Progenitor cell of endocrine pancreas (in vitro differentiated cells): ENCODE results near the gene ECHS1. TPM values are rescaled to one million over a fixed set of nuclear protein-coding genes. Genes with fewer than 3 reads are reported as not detected.

Experiments used
- DNase-seq: peaks from one replicate; pipeline ENCODE4 v3.0.0; 2021; ENCODE audit warnings: low spot score; ENCODE audit not compliant: unreplicated experiment
- H3K27ac Mint-ChIP-seq: 2 replicates; pipeline ENCODE4 v1.8.0; 2021; ENCODE audit warnings: mild to moderate bottlenecking, moderate library complexity, mixed read lengths
- H3K27me3 Mint-ChIP-seq: 2 replicates; pipeline ENCODE4 v1.8.0; 2021; ENCODE audit warnings: mixed read lengths
- H3K36me3 Mint-ChIP-seq: 2 replicates; pipeline ENCODE4 v1.8.0; 2022; ENCODE audit warnings: mixed read lengths; ENCODE audit not compliant: insufficient read depth
- H3K4me1 Mint-ChIP-seq: 2 replicates; pipeline ENCODE4 v1.8.0; 2021; ENCODE audit warnings: low read depth, mixed read lengths
- H3K4me3 Mint-ChIP-seq: 2 replicates; pipeline ENCODE4 v1.8.0; 2021; ENCODE audit warnings: low read depth, mild to moderate bottlenecking, moderate library complexity, mixed read lengths
- H3K9me3 Mint-ChIP-seq: 2 replicates; pipeline ENCODE4 v1.8.0; 2021; ENCODE audit warnings: low read depth, mixed read lengths
- CTCF ChIP-seq: fragments of 200-600 bp; sonication (generic); IDR thresholded peaks from one replicate; pipeline ENCODE4 v1.5.0; 2021; ENCODE audit warnings: antibody characterized with exemption, mild to moderate bottlenecking; ENCODE audit not compliant: unreplicated experiment
- total RNA-seq: library from RNA; stranded (reverse); gene quantifications from 2 replicates; pipeline ENCODE4 v1.2.1, GENCODE V29; 2021

Gene ECHS1
- total RNA-seq, 1 donor from 2014 or later, result 91.4 TPM

GRCh38 chr10:133412381-133412711 lies 39.2 kb upstream of the ECHS1 start:
- H3K27ac Mint-ChIP-seq, result no peak overlapping the region

DNA sequence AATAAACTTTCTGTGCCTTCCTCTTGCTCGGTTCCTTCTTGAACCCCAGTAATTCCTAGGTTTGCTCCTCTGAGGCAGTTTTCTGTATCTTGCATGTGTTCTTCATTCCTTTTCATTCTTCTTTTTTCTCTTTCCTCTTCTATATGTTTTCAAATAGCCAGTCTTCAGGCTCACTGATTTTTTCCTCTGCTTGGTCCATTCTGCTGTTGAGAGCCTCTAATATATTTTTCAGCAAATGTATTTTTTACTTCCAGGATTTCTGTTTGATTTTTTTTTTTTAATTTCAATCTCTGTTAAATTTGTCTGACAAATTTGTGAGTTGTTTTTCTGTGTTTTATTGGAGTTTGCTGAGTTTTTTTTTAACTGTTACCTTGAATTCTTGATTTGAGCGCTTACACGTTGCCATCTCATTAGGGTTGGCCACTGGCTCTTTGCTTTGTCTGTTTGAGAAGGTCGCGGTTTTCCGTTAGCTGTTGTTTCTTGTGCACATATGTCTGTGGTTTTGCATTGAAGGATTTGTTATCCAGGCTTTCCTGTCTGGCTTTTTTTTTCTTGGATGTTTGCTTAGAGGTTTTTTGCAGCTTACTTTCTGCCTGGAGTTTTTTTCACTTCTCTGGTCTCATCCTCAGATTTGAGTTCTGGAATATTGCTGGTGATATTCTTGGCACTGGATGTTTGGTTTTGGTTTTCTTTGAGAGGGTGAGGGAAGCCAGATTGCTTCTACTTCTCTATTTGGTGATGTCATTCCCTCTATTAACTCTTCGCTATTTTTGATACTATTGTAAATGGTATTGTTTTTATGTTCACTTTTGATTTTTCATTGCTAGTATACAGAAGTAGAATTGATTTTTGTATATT lies 38.6 kb upstream of the ECHS1 start:
- Mint-ChIP-seq H3K4me3 (no peak overlapping the region), H3K27ac (peak overlapping the region; percentile 67), H3K36me3 (peaks cover 83% of the 10 kb centered on the region), H3K9me3 (peaks cover 65% of the 10 kb centered on the region), H3K4me1 (no peaks in the 10 kb centered on the region), H3K27me3 (no peaks in the 10 kb centered on the region)
- no peak for DNase-seq
- no peak for TF ChIP-seq CTCF

More at GRCh38 chr10:133412381-133412711, 39.2 kb upstream of the ECHS1 start:
- Mint-ChIP-seq H3K4me3 (no peak overlapping the region), H3K9me3 (peaks cover 65% of the 10 kb centered on the region), H3K36me3 (peaks cover 77% of the 10 kb centered on the region), H3K4me1 (no peaks in the 10 kb centered on the region), H3K27me3 (no peaks in the 10 kb centered on the region)
- TF ChIP-seq CTCF, result no peak
- DNase-seq, result no peak

- H3K4me3 Mint-ChIP-seq, result no peak overlapping the region
- no peak for DNase-seq
- TF ChIP-seq CTCF, result no peak
- H3K36me3 Mint-ChIP-seq, result peaks cover 64% of the 10 kb centered on the region
- no peaks in the 10 kb centered on the region for H3K27me3 Mint-ChIP-seq
- H3K9me3 Mint-ChIP-seq, result peaks cover 30% of the 10 kb centered on the region
- no peak overlapping the region for H3K27ac Mint-ChIP-seq
- H3K4me1 Mint-ChIP-seq, result peaks cover 4% of the 10 kb centered on the region
Measured at GRCh38 chr10:133405844-133406527, 32.8 kb upstream of the ECHS1 start.

DNA sequence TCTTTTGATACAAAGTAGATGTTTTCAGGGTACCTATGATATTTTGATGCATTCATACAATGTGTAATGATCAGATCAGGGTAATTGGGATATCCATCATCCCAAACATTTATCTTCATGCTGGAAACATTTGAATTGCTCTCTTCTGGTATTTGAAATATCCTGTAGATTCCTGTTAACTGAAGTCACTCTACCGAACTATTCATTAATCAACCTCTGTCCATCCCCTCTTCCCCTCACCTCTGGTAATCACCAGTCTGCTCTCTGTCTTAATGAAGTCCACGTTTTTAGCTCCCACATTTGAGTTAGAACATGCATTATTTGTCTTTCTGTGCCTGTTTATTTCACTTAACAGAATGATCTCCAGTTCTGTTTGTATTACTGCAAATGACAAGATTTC lies 32.1 kb upstream of the ECHS1 start:
- Mint-ChIP-seq H3K4me1 (peaks cover 4% of the 10 kb centered on the region), H3K27ac (no peak overlapping the region), H3K9me3 (peaks cover 24% of the 10 kb centered on the region), H3K4me3 (no peak overlapping the region), H3K36me3 (peaks cover 57% of the 10 kb centered on the region), H3K27me3 (no peaks in the 10 kb centered on the region)
- DNase-seq, result no peak
- TF ChIP-seq CTCF, result no peak

DNA sequence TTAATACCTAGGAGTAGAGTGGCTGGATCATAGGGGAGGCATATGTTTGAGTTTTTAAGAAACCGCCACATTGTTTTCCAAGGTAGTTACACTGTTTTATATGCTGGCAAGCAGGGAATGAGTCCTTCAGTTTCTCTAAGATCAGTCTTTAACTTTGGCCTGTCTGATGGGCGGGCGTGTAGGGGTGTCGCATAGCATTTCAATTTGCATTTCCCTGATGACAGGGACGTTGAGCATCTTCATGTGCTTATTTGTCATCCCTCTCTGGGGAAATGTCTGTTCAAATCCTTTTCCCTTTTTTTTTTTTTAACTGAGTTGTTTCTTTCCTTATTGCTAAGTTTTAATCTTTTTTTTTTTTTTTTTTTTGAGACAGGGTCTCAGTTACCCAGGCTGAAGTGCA lies 30.6 kb upstream of the ECHS1 start:
- Mint-ChIP-seq H3K9me3 (peaks cover 11% of the 10 kb centered on the region), H3K36me3 (peaks cover 44% of the 10 kb centered on the region), H3K4me1 (peaks cover 4% of the 10 kb centered on the region), H3K27ac (no peak overlapping the region), H3K4me3 (no peak overlapping the region), H3K27me3 (no peaks in the 10 kb centered on the region)
- DNase-seq, result no peak
- TF ChIP-seq CTCF, result no peak
